ENCODE measurements around the gene PDP2.

- no peak for TF ChIP-seq RFX5 (IDR thresholded peaks at IDR 0.05; ENCODE audit: low read depth, low read length)
- no peak for TF ChIP-seq RAD21 (IDR thresholded peaks at IDR 0.05; ENCODE audit: low read length)
- TF ChIP-seq MXI1 (IDR thresholded peaks at IDR 0.05; ENCODE audit: borderline replicate concordance, low read depth, low read length) = no peak
- TF ChIP-seq CTCF (conservative IDR thresholded peaks at IDR 0.05; ENCODE audit: low read depth, low read length) = no peak
- no peak for TF ChIP-seq POLR2A (IDR thresholded peaks at IDR 0.05; ENCODE audit: low read depth, low read length)
Observed at GRCh38 chr16:66923866-66924265, 43.6 kb downstream of the PDP2 start.
